GM23338 (cell line): Measurements from ENCODE around the gene GPR26. TPM values are rescaled to one million over a fixed set of nuclear protein-coding genes. Genes with fewer than 3 reads are reported as not detected.

ENCODE experiments used
- ATAC-seq: fragments of 200-7000 bp; cut with Tn5 transposase; 3 replicates; pipeline ENCODE4 v1.9.1; 2020
- DNase-seq: peaks from one replicate; pipeline ENCODE4 v3.0.0-alpha.2; 2015; ENCODE audit warnings: low spot score
- H2AFZ ChIP-seq: fragments of 200-600 bp; sonication (generic); 2 replicates; pipeline ENCODE4 v1.8.0; 2016; ENCODE audit warnings: antibody characterized with exemption, mild to moderate bottlenecking, moderate library complexity
- H3F3A ChIP-seq: fragments of 200-600 bp; sonication (generic); replicated peaks from 2 replicates; pipeline ENCODE4 v1.8.0; 2017; ENCODE audit warnings: antibody characterized with exemption, mixed run types, low read depth
- H3K27ac ChIP-seq: fragments of 200-600 bp; sonication (generic); 2 replicates; pipeline ENCODE4 v1.6.1; 2016; ENCODE audit warnings: low read depth
- H3K27me3 ChIP-seq: fragments of 200-600 bp; sonication (generic); 2 replicates; pipeline ENCODE4 v1.8.0; 2016; ENCODE audit warnings: mild to moderate bottlenecking, mixed run types, moderate library complexity; ENCODE audit not compliant: insufficient read depth
- H3K36me3 ChIP-seq: fragments of 200-600 bp; sonication (generic); 2 replicates; pipeline ENCODE4 v1.8.0; 2016; ENCODE audit warnings: mild to moderate bottlenecking; ENCODE audit not compliant: insufficient read depth
- H3K4me1 ChIP-seq: fragments of 200-600 bp; sonication (generic); 2 replicates; pipeline ENCODE4 v1.8.0; 2016; ENCODE audit warnings: mild to moderate bottlenecking, moderate library complexity; ENCODE audit not compliant: insufficient read depth
- H3K4me2 ChIP-seq: fragments of 200-600 bp; sonication (generic); 2 replicates; pipeline ENCODE4 v1.7.1; 2017; ENCODE audit warnings: mixed run types
- H3K4me3 ChIP-seq: fragments of 200-600 bp; sonication (generic); 2 replicates; pipeline ENCODE4 v1.6.1; 2016; ENCODE audit warnings: mixed run types
- H3K79me2 ChIP-seq: fragments of 200-600 bp; sonication (generic); replicated peaks from 2 replicates; pipeline ENCODE4 v1.8.0; 2017; ENCODE audit warnings: mild to moderate bottlenecking; ENCODE audit not compliant: insufficient read depth
- H3K9me2 ChIP-seq: fragments of 200-600 bp; sonication (generic); 2 replicates; pipeline ENCODE4 v1.8.0; 2017; ENCODE audit not compliant: insufficient read depth
- H4K20me1 ChIP-seq: fragments of 200-600 bp; sonication (generic); replicated peaks from 2 replicates; pipeline ENCODE4 v1.8.0; 2017; ENCODE audit warnings: mild to moderate bottlenecking; ENCODE audit not compliant: insufficient read depth
- H3K27ac Mint-ChIP-seq: 2 replicates; pipeline ENCODE4 v1.8.0; 2020; ENCODE audit warnings: inconsistent platforms, mild to moderate bottlenecking, moderate library complexity, mixed read lengths
- H3K27me3 Mint-ChIP-seq: 3 replicates; pipeline ENCODE4 v1.8.0; 2022; ENCODE audit warnings: low read depth, mild to moderate bottlenecking, moderate library complexity, mixed read lengths, inconsistent platforms; ENCODE audit not compliant: insufficient read depth, poor library complexity
- H3K36me3 Mint-ChIP-seq: 3 replicates; pipeline ENCODE4 v1.8.0; 2021; ENCODE audit warnings: low read depth, mild to moderate bottlenecking, inconsistent platforms, moderate library complexity, mixed read lengths
- H3K4me1 Mint-ChIP-seq: 3 replicates; pipeline ENCODE4 v1.8.0; 2020; ENCODE audit warnings: mild to moderate bottlenecking, inconsistent platforms, mixed read lengths
- H3K4me3 Mint-ChIP-seq: 3 replicates; pipeline ENCODE4 v1.8.0; 2021; ENCODE audit warnings: moderate library complexity, mild to moderate bottlenecking, inconsistent platforms, mixed read lengths
- H3K9me3 Mint-ChIP-seq: 3 replicates; pipeline ENCODE4 v1.8.0; 2020; ENCODE audit warnings: moderate library complexity, mild to moderate bottlenecking, inconsistent platforms, mixed read lengths
- CTCF ChIP-seq, 2 experiments: fragments of 200-600 bp in 1 of 2; sonication (generic) in 1 of 2; conservative IDR thresholded peaks; 2 replicates each; pipeline versions ENCODE4 v1.5.1 to v1.6.1; 2016 to 2017; ENCODE audit warnings: antibody characterized with exemption in 2 of 2, low read depth in 2 of 2, mild to moderate bottlenecking in 2 of 2, moderate library complexity in 1 of 2
- ETS1 ChIP-seq: IDR thresholded peaks from 2 replicates; pipeline ENCODE4 v1.6.1; 2016; ENCODE audit warnings: antibody characterized with exemption
- EZH2 ChIP-seq: fragments of 200-600 bp; sonication (generic); IDR thresholded peaks from one replicate; pipeline ENCODE4 v1.8.0; 2017; ENCODE audit warnings: antibody characterized with exemption, mild to moderate bottlenecking, low read depth; ENCODE audit not compliant: unreplicated experiment
- JUNB ChIP-seq: IDR thresholded peaks from one replicate; pipeline ENCODE4 v1.6.1; 2016; ENCODE audit warnings: antibody characterized with exemption; ENCODE audit not compliant: unreplicated experiment
- NANOG ChIP-seq: IDR thresholded peaks from 2 replicates; pipeline ENCODE4 v1.6.1; 2016; ENCODE audit warnings: antibody characterized with exemption, borderline replicate concordance
- POLR2AphosphoS5 ChIP-seq: IDR thresholded peaks from 2 replicates; pipeline ENCODE4 v1.6.1; 2016; ENCODE audit warnings: antibody characterized with exemption, low read depth
- REST ChIP-seq: IDR thresholded peaks from one replicate; pipeline ENCODE4 v1.6.1; 2018; ENCODE audit warnings: antibody characterized with exemption; ENCODE audit not compliant: unreplicated experiment
- STAT1 ChIP-seq: IDR thresholded peaks from one replicate; pipeline ENCODE4 v1.6.1; 2016; ENCODE audit warnings: antibody characterized with exemption; ENCODE audit not compliant: unreplicated experiment
- ZNF114 ChIP-seq: fragments of 250-450 bp; sonication (Bioruptor Pico); IDR thresholded peaks from 2 replicates; pipeline ENCODE4 v1.5.0; 2020; ENCODE audit warnings: mild to moderate bottlenecking, moderate library complexity
- ZNF331 ChIP-seq: fragments of 250-450 bp; sonication (Bioruptor Pico); IDR thresholded peaks from 2 replicates; pipeline ENCODE4 v1.5.0; 2020; ENCODE audit warnings: low read depth, mild to moderate bottlenecking, moderate library complexity
- ZNF462 ChIP-seq: fragments of 250-450 bp; sonication (Bioruptor Pico); IDR thresholded peaks from 2 replicates; pipeline ENCODE4 v1.5.0; 2020; ENCODE audit warnings: mild to moderate bottlenecking, moderate library complexity
- polyA plus RNA-seq: library from polyadenylated mRNA; unstranded; fragments of >200 nt; fragmentation: Nextera tagmentation; extraction: Ambion mirVana; gene quantifications from 2 replicates; pipeline ENCODE4 v1.2.1, GENCODE V29; 2016
- total RNA-seq: library from RNA; depleted of rRNA; stranded (reverse); fragments of >200 nt; shearing (Covaris generic); gene quantifications from 2 replicates; pipeline ENCODE4 v1.2.3, GENCODE V29; 2014

The GPR26 gene
- total and polyA plus RNA-seq, 2 experiments from 2014 or later, result 0.06 to 0.07 TPM

GRCh38 chr10:123726381-123726780, 60.2 kb downstream of the GPR26 start (continued):
- TF ChIP-seq ZNF462 (CRISPR knock-in tag), result no peak
- TF ChIP-seq POLR2AphosphoS5, result no peak
- TF ChIP-seq REST, result no peak
- TF ChIP-seq JUNB, result no peak

GRCh38 chr10:123726836-123727235, 60.7 kb downstream of the GPR26 start:
- Histone ChIP-seq H3K27ac (no peak overlapping the region), H4K20me1 (no peaks in the 10 kb centered on the region), H3K27me3 (no peaks in the 10 kb centered on the region), H2AFZ (no peak overlapping the region), H3K4me1 (peaks cover 9% of the 10 kb centered on the region; the same call in 1 of the 2 replicates), H3K4me2 (no peak overlapping the region), H3K9me2 (no peaks in the 10 kb centered on the region), H3K36me3 (no peaks in the 10 kb centered on the region; the same call in 1 of the 2 replicates), H3K79me2 (no peaks in the 10 kb centered on the region), H3F3A (no peaks in the 10 kb centered on the region), H3K4me3 (no peak overlapping the region)
- Mint-ChIP-seq H3K27ac (no peak overlapping the region), H3K27me3 (peaks cover 6% of the 10 kb centered on the region), H3K4me3 (no peak overlapping the region), H3K36me3 (peaks cover 14% of the 10 kb centered on the region; the same call in 2 of the 3 replicates), H3K4me1 (peaks cover 20% of the 10 kb centered on the region), H3K9me3 (peaks cover 22% of the 10 kb centered on the region)
- ATAC-seq (no peak), DNase-seq (no peak)
- no peak for TF ChIP-seq STAT1
- no peak for TF ChIP-seq ZNF114 (CRISPR knock-in tag)
- no peak for TF ChIP-seq EZH2
- TF ChIP-seq NANOG, result no peak
- no peak for TF ChIP-seq ZNF331 (CRISPR knock-in tag)
- TF ChIP-seq POLR2AphosphoS5, result no peak
- no peak for TF ChIP-seq JUNB
- no peak for TF ChIP-seq CTCF (conservative IDR thresholded peaks at IDR 0.05; ENCODE audit: low read depth in 2 of 2)
- TF ChIP-seq ETS1, result no peak
